GM19468 (cell line): ENCODE data around the gene FAM43B.
"Not testable (repeated sequence)": the region's sequence is repeated elsewhere in the genome, so short reads cannot be mapped to it uniquely, and the experiment has no call there.

Experiments
- ATAC-seq: cut with Tn5 transposase; IDR thresholded peaks from one replicate; pipeline ENCODE4 v1.9.1; 2021; ENCODE audit warnings: mild to moderate bottlenecking, moderate library complexity, moderate number of reproducible peaks; ENCODE audit not compliant: unreplicated experiment; ENCODE audit errors: extremely low read depth

The FAM43B gene

GRCh38 chr1:20551945-20552727, at the start of gene FAM43B:
Gene FAM43B, plus strand, starts transcription at chr1:20552573. Its CDS starts 401 bp downstream, at chr1:20552974.
- no peak for ATAC-seq

GRCh38 chr1:20505488-20505887, 46.9 kb upstream of the FAM43B start:
- no peak for ATAC-seq

- ATAC-seq = no peak
These were observed 45.2 kb upstream of the FAM43B start for GRCh38 chr1:20507248-20507563.

GRCh38 chr1:20507564-20508410, 44.6 kb upstream of the FAM43B start, which contains the start of gene MUL1:
Gene MUL1, minus strand, starts transcription at chr1:20508151. Its CDS starts 127 bp downstream, at chr1:20508024.
- ATAC-seq = no peak

GRCh38 chr1:20508411-20508771, 44.0 kb upstream of the FAM43B start:
- no peak for ATAC-seq

- no peak for ATAC-seq
These were observed 40.6 kb upstream of the FAM43B start for GRCh38 chr1:20511518-20512428.

- not testable (repeated sequence) for ATAC-seq
These were observed 32.6 kb upstream of the FAM43B start for GRCh38 chr1:20519609-20520262.

- ATAC-seq = no peak
These were observed 30.2 kb upstream of the FAM43B start for GRCh38 chr1:20521960-20522861.

- ATAC-seq = no peak
These were observed 26.1 kb upstream of the FAM43B start for GRCh38 chr1:20526267-20526666.

- no peak for ATAC-seq
These were observed 24.2 kb upstream of the FAM43B start for GRCh38 chr1:20528221-20528620.

- ATAC-seq = no peak
These were observed 22.1 kb upstream of the FAM43B start for GRCh38 chr1:20530306-20530705.

- ATAC-seq = no peak
These were observed 21.5 kb upstream of the FAM43B start for GRCh38 chr1:20530901-20531300.

GRCh38 chr1:20533635-20534034, 18.7 kb upstream of the FAM43B start:
- no peak for ATAC-seq

GRCh38 chr1:20534659-20535417, 17.5 kb upstream of the FAM43B start:
- ATAC-seq = no peak

GRCh38 chr1:20538227-20538626, 14.1 kb upstream of the FAM43B start:
- ATAC-seq = no peak

- ATAC-seq = no peak
These were observed 13.4 kb upstream of the FAM43B start for GRCh38 chr1:20538760-20539551.

GRCh38 chr1:20540281-20540680, 12.1 kb upstream of the FAM43B start:
- ATAC-seq = no peak
